T1000 (cell line): ENCODE results near the gene RSKR.
"Not testable (repeated sequence)": the region's sequence is repeated elsewhere in the genome, so short reads cannot be mapped to it uniquely, and the experiment has no call there.

ENCODE experiments used
- DNase-seq: peaks from one replicate; lab custom pipeline; 2025; ENCODE audit warnings: mixed read lengths; lab: John Stamatoyannopoulos, UW

Gene RSKR

GRCh38 chr17:28578246-28579195 is 35.5 kb downstream of the RSKR start:
- DNase-seq, result no peak

- no peak for DNase-seq
Measured at GRCh38 chr17:28577466-28577824, 36.5 kb downstream of the RSKR start.

GRCh38 chr17:28576758-28577465 is 37.1 kb downstream of the RSKR start, which contains the start of gene ALDOC:
Gene ALDOC (minus strand): TSS chr17:28576895. CDS start chr17:28575532, 1,363 bp downstream.
- DNase-seq, result peak; percentile 91

GRCh38 chr17:28576016-28576415 is 38.0 kb downstream of the RSKR start:
- not testable (repeated sequence) for DNase-seq

- no peak for DNase-seq
Measured at GRCh38 chr17:28575126-28575795, 38.7 kb downstream of the RSKR start.

GRCh38 chr17:28574526-28574925 is 39.5 kb downstream of the RSKR start:
- no peak for DNase-seq

GRCh38 chr17:28573966-28574480 is 40.0 kb downstream of the RSKR start:
- no peak for DNase-seq

GRCh38 chr17:28573521-28573920 is 40.5 kb downstream of the RSKR start:
- no peak for DNase-seq

- no peak for DNase-seq
Measured at GRCh38 chr17:28573040-28573380, 41.0 kb downstream of the RSKR start.

GRCh38 chr17:28572259-28573039 is 41.5 kb downstream of the RSKR start:
- no peak for DNase-seq

GRCh38 chr17:28571361-28572122 is 42.4 kb downstream of the RSKR start, which contains the start of gene PIGS:
Gene PIGS (minus strand): TSS chr17:28571524. CDS start chr17:28571496, 28 bp downstream.
- peak; percentile 90 for DNase-seq

GRCh38 chr17:28570716-28571360 is 43.1 kb downstream of the RSKR start:
- no peak for DNase-seq

- DNase-seq, result no peak
Measured at GRCh38 chr17:28569446-28569845, 44.5 kb downstream of the RSKR start.

- no peak for DNase-seq
Measured at GRCh38 chr17:28567604-28568003, 46.4 kb downstream of the RSKR start.

GRCh38 chr17:28563475-28563874 is 50.5 kb downstream of the RSKR start:
- no peak for DNase-seq
